Stimulated activated CD4-positive, alpha-beta T cell treated with anti-CD3 and anti-CD28 coated beads, TNF-alpha, amount 100 ng/mL, for 24 hours (primary cell): ENCODE measurements around the gene EDIL3.
"Not testable (repeated sequence)": the region's sequence is repeated elsewhere in the genome, so short reads cannot be mapped to it uniquely, and the experiment has no call there.

Source experiments
- DNase-seq, 3 experiments: peaks; one replicate each; pipeline ENCODE4 v3.0.0-alpha.2; 2020; ENCODE audit warnings: low read depth in 3 of 3

The EDIL3 gene

GRCh38 chr5:84168841-84169240 is 215.8 kb downstream of the EDIL3 start:
- DNase-seq: no peak

- no peak for DNase-seq
These were observed 221.0 kb downstream of the EDIL3 start for GRCh38 chr5:84163671-84164070.

GRCh38 chr5:84162695-84163094 is 222.0 kb downstream of the EDIL3 start:
- no peak for DNase-seq

- DNase-seq: not testable (repeated sequence)
These were observed 224.0 kb downstream of the EDIL3 start for GRCh38 chr5:84160650-84161049.

- DNase-seq: no peak
These were observed 235.6 kb downstream of the EDIL3 start for GRCh38 chr5:84149094-84149493.

- no peak for DNase-seq
These were observed 236.0 kb downstream of the EDIL3 start for GRCh38 chr5:84148651-84149050.

GRCh38 chr5:84137541-84137940 is 247.1 kb downstream of the EDIL3 start:
- no peak for DNase-seq

- DNase-seq: no peak
These were observed 253.3 kb downstream of the EDIL3 start for GRCh38 chr5:84131372-84131771.

GRCh38 chr5:84130006-84130580 is 254.6 kb downstream of the EDIL3 start:
- DNase-seq: no peak

- DNase-seq: no peak
These were observed 259.5 kb downstream of the EDIL3 start for GRCh38 chr5:84125216-84125615.

GRCh38 chr5:84119252-84119651 is 265.4 kb downstream of the EDIL3 start:
- no peak for DNase-seq

GRCh38 chr5:84118551-84118950 is 266.1 kb downstream of the EDIL3 start:
- no peak for DNase-seq

- DNase-seq: no peak
These were observed 269.0 kb downstream of the EDIL3 start for GRCh38 chr5:84115727-84116126.

- no peak for DNase-seq
These were observed 271.2 kb downstream of the EDIL3 start for GRCh38 chr5:84113246-84114105.

- DNase-seq: no peak
These were observed 291.9 kb downstream of the EDIL3 start for GRCh38 chr5:84092738-84093137.

GRCh38 chr5:84091127-84091799 is 293.4 kb downstream of the EDIL3 start:
- no peak for DNase-seq

- no peak for DNase-seq
These were observed 295.7 kb downstream of the EDIL3 start for GRCh38 chr5:84088996-84089395.

- DNase-seq: no peak
These were observed 298.2 kb downstream of the EDIL3 start for GRCh38 chr5:84086511-84086910.

- no peak for DNase-seq
These were observed 299.2 kb downstream of the EDIL3 start for GRCh38 chr5:84085387-84086041.

GRCh38 chr5:84080908-84081307 is 303.8 kb downstream of the EDIL3 start:
- DNase-seq: no peak

- no peak for DNase-seq
These were observed 312.3 kb downstream of the EDIL3 start for GRCh38 chr5:84072339-84072738.

GRCh38 chr5:84069608-84070179 is 315.0 kb downstream of the EDIL3 start:
- no peak for DNase-seq
